H4 (cell line): ENCODE data around the gene ANK3. TPM values are rescaled to one million over a fixed set of nuclear protein-coding genes. Genes with fewer than 3 reads are reported as not detected.

ENCODE experiments used
- DNase-seq: peaks from one replicate; pipeline ENCODE4 v3.0.0-alpha.2; 2015; ENCODE audit warnings: low spot score
- total RNA-seq: library from RNA; depleted of rRNA; stranded (reverse); fragments of >200 nt; shearing (Covaris generic); gene quantifications from 2 replicates; pipeline ENCODE4 v1.2.3, GENCODE V29; 2014

ANK3 gene
- total RNA-seq, 1 experiment from 2014 or later, result 10.2 TPM

DNA sequence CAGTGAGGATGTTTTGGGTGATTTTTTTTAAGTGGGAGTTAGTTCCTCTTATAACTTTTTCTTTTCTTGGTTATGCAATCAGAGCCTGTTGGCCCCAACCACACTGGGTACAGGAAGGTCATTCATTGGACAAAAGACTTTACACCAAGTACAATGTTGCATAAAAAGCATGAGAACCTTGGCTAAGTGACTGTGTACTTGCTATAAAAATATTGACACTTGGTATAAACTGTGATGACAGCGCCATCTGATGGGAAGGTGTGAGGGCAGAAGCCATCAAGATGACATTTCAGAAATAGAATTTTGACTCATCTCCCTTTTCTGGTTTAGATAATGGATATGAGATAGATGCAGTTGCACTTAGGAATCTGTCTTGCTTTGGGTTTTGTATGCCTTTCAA is 357.0 kb downstream of the ANK3 start:
- DNase-seq, result peak; percentile 60

DNA sequence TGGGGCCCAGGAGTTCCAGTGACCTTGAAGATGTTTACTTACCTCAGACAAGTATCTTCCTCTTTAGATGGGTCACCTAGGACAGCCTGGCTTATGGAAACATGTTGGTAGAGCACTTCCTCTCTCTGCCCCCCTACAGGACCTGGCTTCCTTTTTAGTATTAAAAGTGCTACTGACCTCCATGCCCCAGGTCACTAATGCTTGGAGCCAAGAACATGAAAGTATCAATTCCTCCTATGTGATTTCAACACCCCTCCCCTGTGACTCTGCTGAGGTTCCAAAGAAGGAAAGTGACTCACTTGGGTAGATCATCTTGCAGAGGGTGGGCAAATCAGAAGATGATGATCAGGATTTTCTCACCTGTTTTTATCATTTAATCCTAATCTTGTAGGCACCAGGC is 358.0 kb downstream of the ANK3 start:
- no peak for DNase-seq

GRCh38 chr10:60031183-60031582 is 358.5 kb downstream of the ANK3 start:
- DNase-seq, result no peak

- no peak for DNase-seq
These were observed 360.2 kb downstream of the ANK3 start for GRCh38 chr10:60029475-60029874.

- DNase-seq, result no peak
These were observed 361.6 kb downstream of the ANK3 start for GRCh38 chr10:60028081-60028480.

GRCh38 chr10:60025279-60025678 is 364.4 kb downstream of the ANK3 start:
- DNase-seq, result no peak

GRCh38 chr10:60024506-60024905 is 365.2 kb downstream of the ANK3 start:
- no peak for DNase-seq

DNA sequence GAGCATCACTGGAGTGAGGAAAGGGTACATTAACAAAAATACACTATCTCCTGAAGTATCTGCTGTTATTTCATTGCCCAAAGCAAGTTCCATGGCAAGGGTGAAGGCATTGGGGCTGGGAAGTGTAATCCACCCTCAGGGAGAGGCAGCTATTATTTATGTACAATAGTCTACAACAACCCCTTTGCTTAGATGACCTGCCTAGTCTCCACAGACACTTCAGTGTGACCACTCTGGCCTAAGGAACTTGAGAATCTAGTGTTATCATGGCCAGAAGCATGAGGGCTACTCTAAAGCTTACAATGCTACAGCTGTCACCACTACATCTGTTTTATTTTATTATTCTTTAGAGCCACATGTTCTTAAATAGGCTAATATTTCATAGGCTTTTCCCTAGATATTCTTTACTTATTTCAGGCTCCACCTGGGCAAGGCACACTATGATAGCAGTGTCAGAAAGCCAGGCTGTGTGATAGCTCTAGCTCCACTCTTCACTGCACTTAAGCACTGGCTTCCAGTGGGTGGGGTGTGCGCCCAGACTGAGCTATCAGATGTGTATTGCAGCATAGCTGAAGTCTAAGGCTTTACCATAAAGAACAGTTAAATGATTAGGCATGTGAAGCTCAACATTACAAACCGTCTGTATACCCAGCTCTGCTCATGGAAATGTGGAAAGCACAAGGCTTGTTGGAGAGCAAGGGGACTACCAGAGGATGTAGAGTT is 366.4 kb downstream of the ANK3 start:
- DNase-seq, result no peak

DNA sequence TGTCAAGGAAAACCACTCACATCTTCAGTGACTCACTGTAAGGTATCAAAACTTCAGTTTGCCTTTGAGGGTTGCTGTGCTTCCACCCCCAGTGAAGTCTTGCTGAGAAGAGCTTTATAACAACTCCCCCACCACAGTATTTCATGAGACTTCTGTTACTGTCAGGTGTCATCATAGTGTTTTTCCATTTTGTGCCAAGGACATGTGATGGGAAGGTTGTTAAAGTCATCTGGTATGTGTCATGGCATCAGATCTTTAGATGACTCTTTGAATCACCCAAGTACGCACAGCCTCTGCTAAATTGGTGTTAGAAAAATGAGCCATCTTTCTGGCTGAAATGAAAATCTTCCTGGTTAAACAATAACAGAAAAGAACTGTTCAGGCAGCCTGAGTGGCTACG is 368.3 kb downstream of the ANK3 start:
- no peak for DNase-seq

DNA sequence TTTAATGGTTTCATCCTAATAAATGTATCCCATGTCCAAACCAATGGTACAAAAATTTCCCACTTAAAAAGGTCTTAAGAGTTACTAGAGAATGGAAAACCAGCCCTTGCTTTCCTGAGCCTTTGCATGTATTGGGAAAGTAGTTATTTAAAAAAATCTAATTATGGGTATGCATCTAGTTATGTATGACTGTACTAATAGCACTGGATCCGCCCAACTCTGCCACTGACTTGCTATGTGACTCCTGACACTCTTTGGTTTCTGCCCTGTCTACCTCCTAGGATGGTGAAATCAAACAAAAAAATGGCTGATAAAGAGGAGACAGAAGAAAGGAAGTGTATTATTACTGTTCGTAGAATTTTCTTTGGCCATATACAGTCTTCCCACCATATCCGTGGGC is 372.9 kb downstream of the ANK3 start:
- no peak for DNase-seq

DNA sequence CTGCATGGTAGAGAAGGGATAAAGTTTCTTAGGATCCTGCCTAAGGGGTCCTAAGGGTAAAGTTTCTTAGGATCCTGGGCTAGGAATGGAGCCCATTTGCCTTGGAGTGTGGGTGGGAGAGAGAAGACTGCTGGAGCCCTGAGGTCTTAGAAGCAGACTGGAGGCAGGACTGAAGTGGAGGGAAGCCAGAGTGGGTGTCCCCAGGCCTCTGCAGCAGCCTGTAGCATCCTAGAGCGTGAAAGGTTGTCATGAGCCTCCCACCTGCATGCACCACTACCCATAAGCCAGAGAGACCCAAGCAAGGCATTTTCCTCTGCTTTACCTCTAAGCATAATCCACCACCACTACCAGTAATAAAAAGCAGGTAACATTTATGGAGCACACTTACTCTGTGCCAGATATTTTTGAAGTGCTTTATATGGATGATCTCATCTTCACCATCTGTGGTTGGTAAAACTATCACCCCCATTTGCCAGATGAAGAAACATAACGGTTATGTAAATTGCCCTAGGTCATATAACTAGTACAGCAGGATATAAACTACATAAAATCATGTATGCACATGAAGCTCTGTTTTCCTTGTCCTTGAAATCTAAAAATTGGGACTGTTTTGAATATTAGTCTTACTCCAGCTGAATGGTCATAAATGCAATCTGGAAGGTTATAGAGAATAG is 379.8 kb downstream of the ANK3 start:
- DNase-seq, result no peak

- no peak for DNase-seq
These were observed 380.4 kb downstream of the ANK3 start for GRCh38 chr10:60009276-60009675.

DNA sequence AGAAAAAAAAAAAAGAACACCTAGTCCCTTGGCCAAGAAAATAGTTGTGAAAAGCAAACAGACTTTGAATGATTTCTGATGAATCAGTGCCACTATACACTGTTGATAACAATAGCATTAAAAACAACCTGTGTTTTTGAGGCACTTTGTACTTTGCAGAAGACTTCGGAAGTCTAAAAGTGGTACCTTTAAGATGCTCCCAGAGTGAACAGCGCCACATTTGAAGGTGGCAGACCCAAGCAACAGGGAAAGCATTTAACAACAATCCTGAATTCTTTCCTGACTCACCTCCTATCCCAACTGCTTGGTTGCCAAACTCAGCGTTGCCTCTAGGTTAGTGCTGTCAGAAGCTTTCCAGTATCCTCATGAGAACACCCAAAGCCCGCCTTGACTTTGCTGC is 380.9 kb downstream of the ANK3 start:
- no peak for DNase-seq

- peak; percentile 28 for DNase-seq
These were observed 383.6 kb downstream of the ANK3 start for GRCh38 chr10:60006062-60006461.

GRCh38 chr10:60003651-60004523 is 385.8 kb downstream of the ANK3 start:
- DNase-seq, result no peak

GRCh38 chr10:60000747-60001146 is 388.9 kb downstream of the ANK3 start:
- no peak for DNase-seq

- no peak for DNase-seq
These were observed 391.7 kb downstream of the ANK3 start for GRCh38 chr10:59997827-59998525.

DNA sequence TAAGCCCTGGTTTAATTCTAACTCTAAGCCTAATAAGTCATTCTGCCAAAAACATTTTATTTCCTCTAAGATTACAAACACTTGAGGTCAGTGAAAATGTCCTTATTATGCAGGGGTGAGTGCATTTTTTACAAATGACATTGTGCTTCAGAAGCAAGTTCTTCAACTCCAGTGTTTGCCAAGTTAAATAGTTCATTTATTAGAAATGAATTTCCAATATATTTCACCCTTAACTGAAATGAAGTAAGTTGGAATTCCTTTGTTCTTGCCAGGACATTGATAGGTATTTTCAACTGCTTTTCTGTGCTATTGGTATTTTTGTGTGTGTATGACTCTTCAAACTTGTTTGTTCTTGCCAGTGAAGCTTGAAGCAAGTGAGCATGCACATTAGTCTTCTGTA is 393.8 kb downstream of the ANK3 start:
- no peak for DNase-seq

GRCh38 chr10:59993931-59994330 is 395.7 kb downstream of the ANK3 start:
- no peak for DNase-seq

DNA sequence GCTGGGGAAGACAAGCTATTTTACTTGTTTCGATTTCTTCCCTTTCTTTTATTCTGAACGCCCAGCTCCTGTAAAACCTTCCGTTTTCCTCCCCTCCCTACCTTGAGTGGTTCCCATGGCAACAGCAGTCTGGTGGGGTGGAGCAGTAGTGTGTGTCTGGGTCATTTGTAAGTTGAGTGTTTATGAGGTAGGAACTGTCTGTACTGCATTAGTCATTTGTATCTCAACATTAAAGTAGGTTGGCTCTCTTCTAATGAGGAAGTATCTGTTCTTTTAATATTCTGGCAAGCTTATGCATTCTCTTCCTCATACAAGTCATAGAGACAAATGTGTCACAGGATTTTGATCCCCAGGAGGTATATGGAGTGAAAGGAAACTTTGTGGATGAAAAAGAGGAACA is 398.0 kb downstream of the ANK3 start:
- peak; percentile 48 for DNase-seq

GRCh38 chr10:59991117-59991516 is 398.6 kb downstream of the ANK3 start:
- no peak for DNase-seq

GRCh38 chr10:59985639-59986038 is 404.0 kb downstream of the ANK3 start:
- no peak for DNase-seq
